Upper lobe of left lung (tissue), 6 donors: ENCODE results near the gene PAX7. TPM values are rescaled to one million over a fixed set of nuclear protein-coding genes. Genes with fewer than 3 reads are reported as not detected.

ENCODE experiments used
- ATAC-seq, 2 donors: fragments of 200-7000 bp; cut with Tn5 transposase; one replicate each; pipeline ENCODE4 v1.9.1; 2022; ENCODE audit warnings: mild to moderate bottlenecking in 2 of 2, moderate library complexity in 2 of 2; ENCODE audit not compliant: low FRiP score in 2 of 2
- DNase-seq, 2 donors: peaks; one replicate each; pipeline ENCODE4 v3.0.0-alpha.2; 2019 to 2020
- H3K27ac ChIP-seq, 4 donors: fragments of 200-600 bp; sonication (generic); one replicate each; pipeline ENCODE4 v1.5.1; 2016 to 2019
- H3K27me3 ChIP-seq, 4 donors: fragments of 200-600 bp; sonication (generic); one replicate each; pipeline ENCODE4 v1.5.1; 2017 to 2019
- H3K36me3 ChIP-seq, 4 donors: fragments of 200-600 bp; sonication (generic); one replicate each; pipeline ENCODE4 v1.5.1; 2016 to 2019
- H3K4me1 ChIP-seq, 4 donors: fragments of 200-600 bp; sonication (generic); one replicate each; pipeline ENCODE4 v1.5.1; 2018 to 2019
- H3K4me3 ChIP-seq, 4 donors: fragments of 200-600 bp; sonication (generic); one replicate each; pipeline ENCODE4 v1.5.1; 2017 to 2019; ENCODE audit warnings: mild to moderate bottlenecking in 2 of 4, moderate library complexity in 1 of 4
- H3K9me3 ChIP-seq, 4 donors: fragments of 200-600 bp; sonication (generic); one replicate each; pipeline ENCODE4 v1.5.1; 2018 to 2019
- EP300 ChIP-seq, 4 donors: sonication (generic); formaldehyde crosslinking; IDR thresholded peaks; one replicate each; pipeline ENCODE4 v1.5.1; 2017; ENCODE audit warnings: antibody characterized with exemption in 4 of 4, control low read depth in 2 of 4
- POLR2A ChIP-seq, 4 donors: fragments of 450-650 bp; IDR thresholded peaks; one replicate each; pipeline ENCODE4 v1.5.1; 2016 to 2017; ENCODE audit warnings: antibody characterized with exemption in 4 of 4, mild to moderate bottlenecking in 2 of 4
- POLR2AphosphoS5 ChIP-seq, 2 donors: sonication (generic); formaldehyde crosslinking; IDR thresholded peaks; one replicate each; pipeline ENCODE4 v1.5.1; 2017; ENCODE audit warnings: antibody characterized with exemption in 2 of 2
- WGBS, 2 donors: methylation state at CpG; one replicate each; pipeline ENCODE4 v1.1.5; 2017 to 2018; 5-methylcytosine and 5-hydroxymethylcytosine counted together
- total RNA-seq, 6 donors: library from RNA; depleted of rRNA in 4 of 6; stranded (reverse); fragments of >200 nt in 4 of 6; gene quantifications; one replicate each; pipeline versions ENCODE4 v1.1.0 to v1.2.1, GENCODE V29; 2016 to 2021
- TF ChIP-seq, protein P1 (sequence below), 6 experiments: fragments of 450-650 bp in 4 of 6; fragments of 200-600 bp in 2 of 6; sonication (generic) in 2 of 6; IDR thresholded peaks; one replicate each; pipeline ENCODE4 v1.5.1; 2016 to 2019; ENCODE audit warnings: antibody characterized with exemption in 6 of 6
- donor health status: DM: no; HTN: no; CAD: no; lungs with moderate emphysema.
- donor health status: DM: no; HTN: yes; CAD: no; lungs with severe emphysema.

The PAX7 gene
- total RNA-seq, 6 donors from 2014 or later = not detected

DNA sequence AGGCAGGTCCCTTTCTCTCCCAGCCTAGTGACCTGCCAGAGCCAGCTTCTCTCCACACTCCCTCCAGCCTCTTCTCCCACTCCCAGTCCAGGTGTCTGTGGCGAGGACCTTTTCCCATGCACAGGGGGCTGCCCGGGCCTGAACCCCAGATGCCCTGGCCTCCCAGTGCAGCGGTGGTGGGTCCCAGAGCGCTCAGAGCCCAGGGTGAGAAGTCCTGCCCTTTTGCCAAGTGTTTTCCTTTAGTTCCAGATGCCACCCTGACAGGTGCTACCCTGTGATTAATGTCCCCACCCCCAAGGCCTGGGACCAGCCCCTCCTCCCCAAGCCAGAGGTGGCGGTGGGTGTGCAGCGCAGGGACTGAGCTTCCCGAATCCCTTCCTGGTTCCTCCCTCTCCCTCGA lies 90.4 kb downstream of the PAX7 start:
- Histone ChIP-seq H3K4me3 (no peak overlapping the region), H3K4me1 (peaks cover 0 to 10% (median 0%) of the 10 kb centered on the region in 4 donors), H3K9me3 (no peaks in the 10 kb centered on the region), H3K27ac (no peak overlapping the region), H3K36me3 (no peaks in the 10 kb centered on the region), H3K27me3 (peaks cover 0 to 27% (median 11%) of the 10 kb centered on the region in 4 donors)
- no peak for TF ChIP-seq POLR2A (IDR thresholded peaks at IDR 0.05)
- TF ChIP-seq EP300 (IDR thresholded peaks at IDR 0.05) = no peak
- TF ChIP-seq, protein P1, sequence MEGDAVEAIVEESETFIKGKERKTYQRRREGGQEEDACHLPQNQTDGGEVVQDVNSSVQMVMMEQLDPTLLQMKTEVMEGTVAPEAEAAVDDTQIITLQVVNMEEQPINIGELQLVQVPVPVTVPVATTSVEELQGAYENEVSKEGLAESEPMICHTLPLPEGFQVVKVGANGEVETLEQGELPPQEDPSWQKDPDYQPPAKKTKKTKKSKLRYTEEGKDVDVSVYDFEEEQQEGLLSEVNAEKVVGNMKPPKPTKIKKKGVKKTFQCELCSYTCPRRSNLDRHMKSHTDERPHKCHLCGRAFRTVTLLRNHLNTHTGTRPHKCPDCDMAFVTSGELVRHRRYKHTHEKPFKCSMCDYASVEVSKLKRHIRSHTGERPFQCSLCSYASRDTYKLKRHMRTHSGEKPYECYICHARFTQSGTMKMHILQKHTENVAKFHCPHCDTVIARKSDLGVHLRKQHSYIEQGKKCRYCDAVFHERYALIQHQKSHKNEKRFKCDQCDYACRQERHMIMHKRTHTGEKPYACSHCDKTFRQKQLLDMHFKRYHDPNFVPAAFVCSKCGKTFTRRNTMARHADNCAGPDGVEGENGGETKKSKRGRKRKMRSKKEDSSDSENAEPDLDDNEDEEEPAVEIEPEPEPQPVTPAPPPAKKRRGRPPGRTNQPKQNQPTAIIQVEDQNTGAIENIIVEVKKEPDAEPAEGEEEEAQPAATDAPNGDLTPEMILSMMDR (IDR thresholded peaks at IDR 0.05) = no peak
- no peak for TF ChIP-seq POLR2AphosphoS5 (IDR thresholded peaks at IDR 0.05)
- no peak for DNase-seq
- ATAC-seq = no peak
- 51 to 53% methylated on average over 7 of the region's 8 CpGs for WGBS, 2 donors

DNA sequence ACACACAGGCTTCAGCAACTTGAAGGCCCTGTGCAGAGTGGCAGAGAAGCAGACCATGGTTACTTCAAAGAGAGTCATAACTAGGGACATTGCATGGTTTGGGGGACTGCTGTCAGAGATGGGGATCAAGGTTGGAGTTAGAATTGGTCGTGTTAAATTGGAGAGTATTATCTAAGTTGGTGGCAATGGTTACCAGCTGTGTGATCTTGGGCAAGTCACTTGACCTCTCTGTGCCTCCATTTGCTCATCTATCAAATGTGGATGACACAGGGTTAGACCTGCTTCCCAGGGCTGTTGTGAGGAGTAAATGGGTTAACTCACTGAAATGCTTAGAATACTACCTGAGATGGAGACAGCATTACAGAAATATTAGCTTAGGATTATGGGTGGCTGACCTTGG lies 91.1 kb downstream of the PAX7 start:
- H3K36me3 ChIP-seq = no peaks in the 10 kb centered on the region
- H3K27me3 ChIP-seq = peaks cover 0 to 28% (median 10%) of the 10 kb centered on the region in 4 donors
- WGBS, 2 donors = 71 to 83% methylated on average over 1 of the region's 1 CpG
- no peak overlapping the region for H3K4me3 ChIP-seq
- ATAC-seq = no peak
- DNase-seq = no peak
- peaks cover 0 to 4% (median 0%) of the 10 kb centered on the region in 4 donors for H3K4me1 ChIP-seq
- H3K9me3 ChIP-seq = no peaks in the 10 kb centered on the region
- no peak for TF ChIP-seq EP300 (IDR thresholded peaks at IDR 0.05)
- TF ChIP-seq, protein P1 (IDR thresholded peaks at IDR 0.05) = no peak
- TF ChIP-seq POLR2AphosphoS5 (IDR thresholded peaks at IDR 0.05) = no peak
- no peak for TF ChIP-seq POLR2A (IDR thresholded peaks at IDR 0.05)
- H3K27ac ChIP-seq = no peak overlapping the region

DNA sequence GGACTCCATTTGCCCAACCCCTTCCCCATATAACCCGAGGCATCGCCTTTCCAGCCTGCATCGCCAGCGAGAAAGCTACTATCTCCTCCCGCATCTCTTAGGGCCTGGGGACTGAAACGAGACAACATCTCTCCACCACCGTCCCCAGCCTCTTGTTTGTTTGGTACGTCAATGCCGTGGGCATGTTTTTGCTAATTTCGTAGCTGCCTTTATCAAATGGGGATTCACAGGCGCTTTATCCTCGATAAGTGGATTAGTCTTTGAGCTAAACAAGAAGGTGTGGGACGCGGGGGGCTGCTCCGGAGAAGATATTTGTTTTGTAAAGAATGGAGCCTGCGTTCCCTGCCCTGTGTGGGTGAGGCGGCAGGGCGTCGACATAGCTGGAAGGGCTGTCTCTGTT lies 91.6 kb downstream of the PAX7 start:
- Histone ChIP-seq H3K9me3 (no peaks in the 10 kb centered on the region), H3K4me1 (no peaks in the 10 kb centered on the region), H3K27ac (no peak overlapping the region), H3K27me3 (peaks cover 0 to 23% (median 7%) of the 10 kb centered on the region in 4 donors), H3K36me3 (no peaks in the 10 kb centered on the region), H3K4me3 (no peak overlapping the region)
- no peak for ATAC-seq
- WGBS, 2 donors = 35 to 45% methylated on average over 19 of the region's 19 CpGs
- TF ChIP-seq, protein P1 (IDR thresholded peaks at IDR 0.05) = no peak
- TF ChIP-seq EP300 (IDR thresholded peaks at IDR 0.05) (no peak), POLR2A (IDR thresholded peaks at IDR 0.05) (no peak), POLR2AphosphoS5 (IDR thresholded peaks at IDR 0.05) (no peak)
- no peak for DNase-seq

DNA sequence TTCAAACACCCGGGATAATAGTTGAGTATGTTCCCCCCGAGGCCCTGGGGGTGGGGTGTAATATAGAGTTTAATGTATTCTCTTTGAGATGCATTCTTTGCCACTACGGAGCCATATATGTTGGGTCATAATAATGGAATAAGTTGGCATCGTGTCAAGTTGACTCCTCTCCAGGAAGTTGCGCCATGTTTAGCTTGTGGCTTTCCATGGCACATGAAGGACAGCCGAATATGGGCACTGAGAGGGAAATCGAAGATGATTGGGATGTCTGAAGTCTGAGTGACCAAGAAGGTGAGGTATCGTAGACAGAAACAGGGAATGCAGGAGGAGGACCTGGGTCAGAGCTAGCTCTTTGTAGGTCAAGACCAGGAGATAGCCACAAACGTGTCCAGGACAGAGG lies 92.6 kb downstream of the PAX7 start:
- Histone ChIP-seq H3K27me3 (peaks cover 0 to 23% (median 3%) of the 10 kb centered on the region in 4 donors), H3K36me3 (no peaks in the 10 kb centered on the region), H3K4me3 (no peak overlapping the region), H3K9me3 (no peaks in the 10 kb centered on the region), H3K4me1 (no peaks in the 10 kb centered on the region), H3K27ac (no peak overlapping the region)
- TF ChIP-seq, protein P1 (IDR thresholded peaks at IDR 0.05) = no peak
- TF ChIP-seq POLR2AphosphoS5 (IDR thresholded peaks at IDR 0.05) = no peak
- no peak for TF ChIP-seq POLR2A (IDR thresholded peaks at IDR 0.05)
- TF ChIP-seq EP300 (IDR thresholded peaks at IDR 0.05) = no peak
- ATAC-seq (no peak), DNase-seq (no peak)
- 64 to 80% methylated on average over 9 of the region's 9 CpGs for WGBS, 2 donors

DNA sequence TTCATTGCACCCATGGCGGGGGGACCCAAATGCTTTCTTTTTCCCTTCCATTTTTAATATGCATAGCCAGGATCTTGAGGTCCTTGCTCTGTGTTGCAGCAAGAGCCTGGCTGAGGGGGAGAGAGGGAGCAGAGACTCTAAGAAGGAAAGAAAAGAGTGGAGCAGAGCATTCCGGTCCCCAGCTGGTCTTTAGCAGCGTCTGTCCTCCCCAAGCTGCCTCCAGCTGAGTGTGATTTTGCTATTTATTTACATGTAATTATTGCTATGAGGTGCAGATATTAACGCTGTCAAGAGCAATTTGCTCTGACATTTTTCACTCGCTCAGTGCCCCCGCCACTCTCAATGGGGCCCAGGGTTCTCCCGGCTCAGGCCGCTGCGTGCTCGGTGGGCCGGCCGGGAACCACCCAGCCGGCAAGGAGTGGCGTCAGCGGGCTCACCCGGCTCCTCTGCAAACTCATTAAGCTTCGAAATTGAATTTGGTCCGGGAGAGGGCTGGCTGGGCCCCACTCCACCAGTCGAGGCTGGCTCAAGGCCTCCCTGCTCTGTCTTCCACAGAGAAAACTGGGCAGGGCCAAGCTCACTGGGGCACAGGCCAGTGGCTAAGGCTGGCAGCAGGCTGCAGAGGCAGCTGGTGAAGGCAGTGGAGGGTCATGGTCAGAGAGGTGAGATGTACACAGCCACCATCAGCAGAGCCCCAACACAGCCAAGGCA lies 93.2 kb downstream of the PAX7 start:
- Histone ChIP-seq H3K4me1 (no peaks in the 10 kb centered on the region), H3K4me3 (no peak overlapping the region), H3K27me3 (peaks cover 0 to 23% (median 3%) of the 10 kb centered on the region in 4 donors), H3K27ac (no peak overlapping the region), H3K9me3 (no peaks in the 10 kb centered on the region), H3K36me3 (no peaks in the 10 kb centered on the region)
- DNase-seq (peak in 1 of 2 donors; percentile 71), ATAC-seq (no peak)
- TF ChIP-seq POLR2A (IDR thresholded peaks at IDR 0.05) = no peak
- no peak for TF ChIP-seq POLR2AphosphoS5 (IDR thresholded peaks at IDR 0.05)
- TF ChIP-seq EP300 (IDR thresholded peaks at IDR 0.05) = no peak
- TF ChIP-seq, protein P1 (IDR thresholded peaks at IDR 0.05) = no peak
- 27 to 33% methylated on average over 12 to 19 of the region's 19 CpGs for WGBS, 2 donors
